HepG2 (cell line): Measurements from ENCODE around the gene SHC1. TPM values are rescaled to one million over a fixed set of nuclear protein-coding genes. Genes with fewer than 3 reads are reported as not detected.

Source experiments
- BCLAF1 ChIP-seq: fragments of 450-650 bp; IDR thresholded peaks from 2 replicates; pipeline ENCODE4 v1.6.1; 2017; ENCODE audit warnings: mild to moderate bottlenecking
- E2F1 ChIP-seq: sonication (generic); formaldehyde crosslinking; IDR thresholded peaks from 2 replicates; pipeline ENCODE4 v1.5.0; 2020; ENCODE audit warnings: missing genetic modification reagents
- ELF3 ChIP-seq: IDR thresholded peaks from 2 replicates; pipeline ENCODE4 v1.6.1; 2016; ENCODE audit warnings: missing genetic modification reagents, missing compliant biosample characterization
- FOXK2 ChIP-seq: fragments of 450-650 bp; IDR thresholded peaks from 2 replicates; pipeline ENCODE4 v1.6.1; 2016
- HCFC1 ChIP-seq: fragments of 150-350 bp; IDR thresholded peaks from 2 replicates; pipeline ENCODE4 v1.6.1; 2014; ENCODE audit warnings: low read depth, low read length
- LCORL ChIP-seq, 2 experiments: fragments of 450-650 bp in 1 of 2; sonication (generic) in 1 of 2; formaldehyde crosslinking in 1 of 2; IDR thresholded peaks; 2 replicates each; pipeline versions ENCODE4 v1.5.0 to v1.6.1; 2017 to 2020; ENCODE audit warnings: antibody characterized with exemption in 1 of 2, missing genetic modification reagents in 1 of 2
- MAF1 ChIP-seq: sonication (generic); formaldehyde crosslinking; IDR thresholded peaks from 2 replicates; pipeline ENCODE4 v1.5.0; 2020; ENCODE audit warnings: missing genetic modification reagents, borderline replicate concordance
- PLRG1 ChIP-seq: fragments of 450-650 bp; conservative IDR thresholded peaks from 2 replicates; pipeline ENCODE4 v1.6.1; 2016
- TARDBP ChIP-seq: sonication (generic); formaldehyde crosslinking; IDR thresholded peaks from 2 replicates; pipeline ENCODE4 v1.8.0; 2022; ENCODE audit warnings: mild to moderate bottlenecking, missing genetic modification reagents
- THYN1 ChIP-seq: sonication (generic); formaldehyde crosslinking; IDR thresholded peaks from 2 replicates; pipeline ENCODE4 v1.8.1; 2023; ENCODE audit warnings: low read depth, mild to moderate bottlenecking, moderate library complexity, missing genetic modification reagents, borderline replicate concordance
- ZMYM2 ChIP-seq: sonication (generic); formaldehyde crosslinking; IDR thresholded peaks from 2 replicates; pipeline ENCODE4 v1.8.0; 2022; ENCODE audit warnings: mild to moderate bottlenecking, missing genetic modification reagents
- ZNF281 ChIP-seq: sonication (generic); formaldehyde crosslinking; IDR thresholded peaks from 2 replicates; pipeline ENCODE4 v1.4.0; 2020; ENCODE audit warnings: missing genetic modification reagents, borderline replicate concordance
- ZNF367 ChIP-seq: sonication (generic); formaldehyde crosslinking; IDR thresholded peaks from 2 replicates; pipeline ENCODE4 v1.4.0; 2020; ENCODE audit warnings: missing genetic modification reagents, borderline replicate concordance
- ZNF598 ChIP-seq: sonication (generic); formaldehyde crosslinking; IDR thresholded peaks from 2 replicates; pipeline ENCODE4 v1.5.1; 2020; ENCODE audit warnings: mild to moderate bottlenecking, missing genetic modification reagents, borderline replicate concordance
- polyA plus RNA-seq, 8 experiments: library from polyadenylated mRNA; depleted of rRNA in 3 of 8; stranded (reverse) in 7 of 8; unstranded in 1 of 8; fragments of >200 nt; fragmentation: Illumina TruSeq in 4 of 8; extraction: Trizol in 4 of 8; gene quantifications; 2 replicates each; pipeline versions ENCODE4 v1.2.1 to v1.2.3, GENCODE V29; 2011 to 2016; ENCODE audit warnings: low read depth in 4 of 8, missing spikeins in 1 of 8, mixed read lengths in 1 of 8; ENCODE audit not compliant: insufficient read depth in 1 of 8
- total RNA-seq, 5 experiments: library from RNA; depleted of rRNA; stranded (reverse); fragments of >200 nt; fragmentation: Illumina TruSeq; extraction: Trizol; gene quantifications; 2 replicates each; pipeline ENCODE4 v1.2.3, GENCODE V29; 2016; ENCODE audit warnings: low read depth in 1 of 5
- TF ChIP-seq, protein P1 (sequence below): sonication (generic); formaldehyde crosslinking; conservative IDR thresholded peaks from 2 replicates; pipeline ENCODE4 v1.5.0; 2020; ENCODE audit warnings: missing genetic modification reagents
- TF ChIP-seq, protein P2 (sequence below): sonication (generic); formaldehyde crosslinking; IDR thresholded peaks from 2 replicates; pipeline ENCODE4 v1.4.0; 2020; ENCODE audit warnings: low read depth, missing genetic modification reagents

SHC1 gene
- total and polyA plus RNA-seq, 2 of the 13 experiments (the other 11 are each of a cell fraction or from before 2014, with no cell fraction given) = 52.0 to 137 TPM

- no peak for TF ChIP-seq LCORL (IDR thresholded peaks at IDR 0.05)
- TF ChIP-seq LCORL (CRISPR knock-in tag; IDR thresholded peaks at IDR 0.05) = no peak
- TF ChIP-seq THYN1 = no peak
- TF ChIP-seq ELF3 = no peak
- no peak for TF ChIP-seq BCLAF1
- TF ChIP-seq, protein P1, sequence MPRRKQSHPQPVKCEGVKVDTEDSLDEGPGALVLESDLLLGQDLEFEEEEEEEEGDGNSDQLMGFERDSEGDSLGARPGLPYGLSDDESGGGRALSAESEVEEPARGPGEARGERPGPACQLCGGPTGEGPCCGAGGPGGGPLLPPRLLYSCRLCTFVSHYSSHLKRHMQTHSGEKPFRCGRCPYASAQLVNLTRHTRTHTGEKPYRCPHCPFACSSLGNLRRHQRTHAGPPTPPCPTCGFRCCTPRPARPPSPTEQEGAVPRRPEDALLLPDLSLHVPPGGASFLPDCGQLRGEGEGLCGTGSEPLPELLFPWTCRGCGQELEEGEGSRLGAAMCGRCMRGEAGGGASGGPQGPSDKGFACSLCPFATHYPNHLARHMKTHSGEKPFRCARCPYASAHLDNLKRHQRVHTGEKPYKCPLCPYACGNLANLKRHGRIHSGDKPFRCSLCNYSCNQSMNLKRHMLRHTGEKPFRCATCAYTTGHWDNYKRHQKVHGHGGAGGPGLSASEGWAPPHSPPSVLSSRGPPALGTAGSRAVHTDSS (CRISPR knock-in tag) = no peak
- TF ChIP-seq, protein P2, sequence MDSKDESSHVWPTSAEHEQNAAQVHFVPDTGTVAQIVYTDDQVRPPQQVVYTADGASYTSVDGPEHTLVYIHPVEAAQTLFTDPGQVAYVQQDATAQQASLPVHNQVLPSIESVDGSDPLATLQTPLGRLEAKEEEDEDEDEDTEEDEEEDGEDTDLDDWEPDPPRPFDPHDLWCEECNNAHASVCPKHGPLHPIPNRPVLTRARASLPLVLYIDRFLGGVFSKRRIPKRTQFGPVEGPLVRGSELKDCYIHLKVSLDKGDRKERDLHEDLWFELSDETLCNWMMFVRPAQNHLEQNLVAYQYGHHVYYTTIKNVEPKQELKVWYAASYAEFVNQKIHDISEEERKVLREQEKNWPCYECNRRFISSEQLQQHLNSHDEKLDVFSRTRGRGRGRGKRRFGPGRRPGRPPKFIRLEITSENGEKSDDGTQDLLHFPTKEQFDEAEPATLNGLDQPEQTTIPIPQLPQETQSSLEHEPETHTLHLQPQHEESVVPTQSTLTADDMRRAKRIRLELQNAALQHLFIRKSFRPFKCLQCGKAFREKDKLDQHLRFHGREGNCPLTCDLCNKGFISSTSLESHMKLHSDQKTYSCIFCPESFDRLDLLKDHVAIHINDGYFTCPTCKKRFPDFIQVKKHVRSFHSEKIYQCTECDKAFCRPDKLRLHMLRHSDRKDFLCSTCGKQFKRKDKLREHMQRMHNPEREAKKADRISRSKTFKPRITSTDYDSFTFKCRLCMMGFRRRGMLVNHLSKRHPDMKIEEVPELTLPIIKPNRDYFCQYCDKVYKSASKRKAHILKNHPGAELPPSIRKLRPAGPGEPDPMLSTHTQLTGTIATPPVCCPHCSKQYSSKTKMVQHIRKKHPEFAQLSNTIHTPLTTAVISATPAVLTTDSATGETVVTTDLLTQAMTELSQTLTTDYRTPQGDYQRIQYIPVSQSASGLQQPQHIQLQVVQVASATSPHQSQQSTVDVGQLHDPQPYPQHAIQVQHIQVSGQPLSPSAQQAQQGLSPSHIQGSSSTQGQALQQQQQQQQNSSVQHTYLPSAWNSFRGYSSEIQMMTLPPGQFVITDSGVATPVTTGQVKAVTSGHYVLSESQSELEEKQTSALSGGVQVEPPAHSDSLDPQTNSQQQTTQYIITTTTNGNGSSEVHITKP (CRISPR knock-in tag) = 0 out of 2 replicates have a peak, but pooled peaks have one; percentile 23
- TF ChIP-seq ZNF281 (CRISPR knock-in tag) = peak; percentile 65; the same call in 1 of the 2 replicates
- TF ChIP-seq E2F1 (CRISPR knock-in tag) = no peak
- no peak for TF ChIP-seq ZNF598 (CRISPR knock-in tag)
- TF ChIP-seq ZNF367 = no peak
- TF ChIP-seq MAF1 (CRISPR knock-in tag) = no peak
- TF ChIP-seq ZMYM2 = no peak
- TF ChIP-seq PLRG1 = no peak
- no peak for TF ChIP-seq HCFC1
- TF ChIP-seq FOXK2 = no peak
- no peak for TF ChIP-seq TARDBP (CRISPR knock-in tag)
These were observed 33.3 kb upstream of the SHC1 start (continued) for GRCh38 chr1:155003766-155004351.
